Mucosa of gallbladder (tissue), 1 donor: Measurements from ENCODE around the gene ADSS2. TPM values are rescaled to one million over a fixed set of nuclear protein-coding genes. Genes with fewer than 3 reads are reported as not detected.
"Not testable (repeated sequence)": the region's sequence is repeated elsewhere in the genome, so short reads cannot be mapped to it uniquely, and the experiment has no call there.

Experiments used
- DNase-seq: peaks from one replicate; pipeline ENCODE4 v3.0.0-alpha.2; 2020; ENCODE audit warnings: low spot score
- total RNA-seq: library from RNA; stranded (reverse); gene quantifications from one replicate; pipeline ENCODE4 v1.2.1, GENCODE V29; 2021
- donor health status: DM: no; HTN: no; CAD: no.

ADSS2 gene
- total RNA-seq, 1 donor from 2014 or later: 32.4 TPM

GRCh38 chr1:244367399-244368114 is 84.2 kb downstream of the ADSS2 start:
- DNase-seq: no peak

- DNase-seq: no peak
These were observed 85.9 kb downstream of the ADSS2 start for GRCh38 chr1:244365809-244366208.

- not testable (repeated sequence) for DNase-seq
These were observed 86.4 kb downstream of the ADSS2 start for GRCh38 chr1:244365262-244365661.

- DNase-seq: no peak
These were observed 89.2 kb downstream of the ADSS2 start for GRCh38 chr1:244362476-244362875.

- no peak for DNase-seq
These were observed 89.8 kb downstream of the ADSS2 start for GRCh38 chr1:244361764-244362473.

Other genes with a start within 250 kb of the ADSS2 start
- gene CATSPERE, start 9.4 kb upstream of the ADSS2 start, total RNA-seq: 0.72 TPM
- gene DESI2, start 201.2 kb upstream of the ADSS2 start, total RNA-seq: 20.1 TPM